PC-9 (cell line): ENCODE data around the gene CAPN7.

Experiments
- CTCF ChIP-seq: fragments of 200-600 bp; sonication (generic); conservative IDR thresholded peaks from 2 replicates; pipeline ENCODE4 v1.6.1; 2017; ENCODE audit warnings: mixed run types, antibody characterized with exemption, mild to moderate bottlenecking, moderate library complexity
- EZH2 ChIP-seq: fragments of 200-600 bp; sonication (generic); IDR thresholded peaks from 2 replicates; pipeline ENCODE4 v1.8.0; 2017; ENCODE audit warnings: antibody characterized with exemption, low read depth

- TF ChIP-seq CTCF (no peak), EZH2 (no peak)
Measured at GRCh38 chr3:15159501-15160136, 46.4 kb upstream of the CAPN7 start.
